MM.1S (cell line): ENCODE measurements around the gene POLR3B.

Experiments used
- CTCF ChIP-seq: fragments of 300-600 bp; sonication (generic); IDR thresholded peaks from 2 replicates; pipeline ENCODE4 v1.5.1; 2016; ENCODE audit warnings: antibody characterized with exemption, low read length, mixed read lengths
- EZH2 ChIP-seq: fragments of 300-600 bp; sonication (generic); optimal IDR thresholded peaks from 2 replicates; pipeline ENCODE3; 2017; ENCODE audit warnings: low read depth, mild to moderate bottlenecking, antibody characterized with exemption, low read length, mixed read lengths
- EZH2phosphoT487 ChIP-seq: fragments of 300-600 bp; sonication (generic); IDR thresholded peaks from 2 replicates; pipeline ENCODE4 v1.6.1; 2018; ENCODE audit warnings: antibody characterized with exemption, low read length

GRCh38 chr12:106360400-106360994, 2.9 kb downstream of the POLR3B start:
- no peak for TF ChIP-seq CTCF
- no peak for TF ChIP-seq EZH2phosphoT487
- no peak for TF ChIP-seq EZH2
